GM21526 (cell line): ENCODE data around the gene DNAJB11.
"Not testable (repeated sequence)": the region's sequence is repeated elsewhere in the genome, so short reads cannot be mapped to it uniquely, and the experiment has no call there.

Source experiments
- ATAC-seq: cut with Tn5 transposase; IDR thresholded peaks from one replicate; pipeline ENCODE4 v1.9.1; 2021; ENCODE audit warnings: moderate library complexity; ENCODE audit not compliant: unreplicated experiment, low FRiP score

Gene DNAJB11

DNA sequence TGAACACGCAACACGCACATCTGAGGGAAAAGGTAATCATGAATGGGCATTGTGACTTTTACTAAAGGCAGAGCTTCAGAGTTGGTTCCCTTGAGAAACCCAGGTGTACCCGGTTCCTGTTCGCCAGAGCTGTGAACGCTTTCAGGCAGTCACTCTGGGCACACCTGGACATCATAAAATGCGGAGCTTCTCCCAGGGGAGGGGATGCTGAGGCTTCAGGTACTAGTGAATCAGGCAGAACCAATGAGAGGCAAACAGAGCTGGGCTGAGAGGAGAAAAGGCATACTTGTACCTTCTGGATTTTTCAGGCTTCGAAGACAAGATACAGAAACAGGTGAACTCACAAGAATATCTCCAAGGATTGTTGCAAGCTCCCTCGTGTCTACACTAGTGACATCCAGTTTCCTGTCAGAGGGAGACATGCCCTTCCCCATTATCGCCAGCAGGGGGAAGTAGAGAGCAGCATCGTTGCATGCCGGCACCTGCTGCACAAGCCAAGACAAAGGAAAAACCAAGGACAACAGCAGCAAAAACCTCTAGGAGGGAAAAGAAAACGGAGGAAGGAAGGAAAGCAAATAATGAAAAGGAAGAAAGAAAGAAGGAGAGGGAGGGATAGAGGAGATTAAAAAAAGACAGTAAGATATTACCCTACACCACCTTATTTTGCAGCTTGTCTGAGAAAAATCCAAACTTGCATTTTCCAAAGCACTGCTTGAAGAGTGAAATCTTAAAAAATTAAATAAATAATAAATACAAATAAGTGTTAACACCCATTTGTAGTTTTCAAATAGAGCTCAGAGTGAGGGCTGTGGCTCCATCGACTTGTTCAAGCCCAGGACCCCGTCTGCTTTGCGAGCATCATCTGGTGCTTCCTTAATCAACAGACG, 44.3 kb downstream of the DNAJB11 start:
- ATAC-seq, result peak; percentile 65

DNA sequence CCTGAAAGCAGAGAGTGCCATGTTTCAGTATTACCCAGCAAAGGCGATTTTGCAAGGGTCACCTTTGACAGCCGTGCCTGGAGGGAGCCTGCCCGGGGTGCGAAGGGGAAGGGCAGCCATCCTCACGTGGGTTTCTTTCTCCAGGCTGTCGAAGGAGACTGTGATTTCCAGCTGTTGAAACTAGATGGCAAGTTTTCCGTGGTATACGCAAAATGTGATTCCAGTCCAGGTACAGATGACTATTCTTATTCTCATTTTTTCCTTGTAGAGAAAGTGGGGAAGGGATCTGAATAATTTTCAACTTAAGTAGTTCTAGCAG, 45.7 kb downstream of the DNAJB11 start:
- no peak for ATAC-seq

DNA sequence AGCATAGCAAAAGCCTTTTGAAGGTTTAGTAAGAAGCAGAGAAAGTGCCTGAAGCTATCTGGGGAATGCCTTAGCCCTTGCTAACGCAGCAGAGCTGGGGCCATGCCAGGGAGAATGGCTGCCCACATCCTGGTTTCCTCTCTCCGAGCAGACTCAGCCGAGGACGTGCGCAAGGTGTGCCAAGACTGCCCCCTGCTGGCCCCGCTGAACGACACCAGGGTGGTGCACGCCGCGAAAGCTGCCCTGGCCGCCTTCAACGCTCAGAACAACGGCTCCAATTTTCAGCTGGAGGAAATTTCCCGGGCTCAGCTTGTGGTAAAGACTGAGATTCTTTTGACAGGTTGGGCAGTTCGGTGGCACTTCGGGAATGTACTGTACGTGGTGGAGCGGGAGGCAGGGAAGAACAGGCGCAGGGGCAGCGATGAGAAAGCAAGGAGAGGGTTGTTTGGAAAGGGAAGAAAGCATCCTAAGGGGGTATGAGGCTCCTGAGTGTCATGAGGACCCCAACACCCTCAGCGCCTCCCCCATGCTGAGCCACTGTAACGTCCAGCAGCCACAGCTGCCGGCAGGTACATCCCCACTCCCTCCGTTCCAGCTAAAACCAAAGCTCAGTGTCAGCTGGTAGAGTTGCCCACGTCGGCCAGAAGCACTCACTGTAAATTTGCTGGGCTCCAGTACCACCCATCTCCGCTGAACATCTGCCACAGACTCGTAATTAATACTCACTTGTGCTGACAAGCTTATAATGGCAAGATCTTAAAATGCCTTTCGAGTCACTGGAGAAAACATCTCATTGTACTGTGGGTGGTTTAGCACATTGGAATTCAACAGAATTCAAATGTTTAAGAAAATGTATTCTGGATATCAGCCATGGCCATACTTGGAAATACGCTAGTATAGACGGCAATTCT, 46.8 kb downstream of the DNAJB11 start:
- ATAC-seq, result peak; percentile 80

DNA sequence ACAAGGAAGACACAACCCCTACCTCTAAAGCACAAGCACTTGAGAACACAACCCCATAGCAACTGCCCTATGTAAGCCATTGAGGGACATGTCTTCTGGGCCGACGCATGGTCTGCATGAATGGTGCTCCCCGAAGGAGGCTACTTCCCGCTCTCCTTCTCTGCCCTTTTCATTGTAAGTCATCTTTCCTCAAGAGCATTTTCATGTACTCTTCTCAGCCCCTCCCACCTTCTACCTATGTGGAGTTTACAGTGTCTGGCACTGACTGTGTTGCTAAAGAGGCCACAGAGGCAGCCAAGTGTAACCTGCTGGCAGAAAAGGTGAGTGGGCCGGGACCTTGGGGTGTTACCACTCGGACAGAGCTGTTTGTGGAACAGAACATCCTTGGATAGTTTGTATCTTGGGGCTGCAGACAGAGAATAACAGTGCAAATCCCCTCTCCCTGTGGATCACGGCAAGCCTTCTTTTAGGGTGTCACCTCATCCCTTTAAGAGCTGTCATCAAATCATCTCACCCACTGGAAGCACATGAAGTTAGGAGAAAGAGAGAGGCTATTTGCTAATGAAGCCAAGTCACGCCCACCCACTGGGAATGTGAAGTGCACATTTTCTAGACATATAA, 47.9 kb downstream of the DNAJB11 start:
- no peak for ATAC-seq

DNA sequence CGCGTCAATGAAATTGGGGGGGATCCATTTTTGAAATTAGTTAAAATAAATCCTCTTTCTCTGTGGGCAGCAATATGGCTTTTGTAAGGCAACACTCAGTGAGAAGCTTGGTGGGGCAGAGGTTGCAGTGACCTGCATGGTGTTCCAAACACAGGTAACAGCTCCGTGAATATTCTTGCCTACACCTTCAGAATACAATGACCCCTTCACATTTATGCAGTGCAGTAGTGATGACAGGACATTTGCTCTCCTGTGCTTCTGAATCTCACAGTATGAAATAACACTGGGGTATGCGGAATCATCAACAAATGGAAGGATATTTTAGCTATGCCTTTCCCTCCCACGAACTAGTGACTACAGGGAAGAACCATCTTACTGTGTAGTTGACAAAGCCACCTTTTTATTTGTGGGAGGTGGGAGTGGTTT, 49.3 kb downstream of the DNAJB11 start:
- no peak for ATAC-seq

DNA sequence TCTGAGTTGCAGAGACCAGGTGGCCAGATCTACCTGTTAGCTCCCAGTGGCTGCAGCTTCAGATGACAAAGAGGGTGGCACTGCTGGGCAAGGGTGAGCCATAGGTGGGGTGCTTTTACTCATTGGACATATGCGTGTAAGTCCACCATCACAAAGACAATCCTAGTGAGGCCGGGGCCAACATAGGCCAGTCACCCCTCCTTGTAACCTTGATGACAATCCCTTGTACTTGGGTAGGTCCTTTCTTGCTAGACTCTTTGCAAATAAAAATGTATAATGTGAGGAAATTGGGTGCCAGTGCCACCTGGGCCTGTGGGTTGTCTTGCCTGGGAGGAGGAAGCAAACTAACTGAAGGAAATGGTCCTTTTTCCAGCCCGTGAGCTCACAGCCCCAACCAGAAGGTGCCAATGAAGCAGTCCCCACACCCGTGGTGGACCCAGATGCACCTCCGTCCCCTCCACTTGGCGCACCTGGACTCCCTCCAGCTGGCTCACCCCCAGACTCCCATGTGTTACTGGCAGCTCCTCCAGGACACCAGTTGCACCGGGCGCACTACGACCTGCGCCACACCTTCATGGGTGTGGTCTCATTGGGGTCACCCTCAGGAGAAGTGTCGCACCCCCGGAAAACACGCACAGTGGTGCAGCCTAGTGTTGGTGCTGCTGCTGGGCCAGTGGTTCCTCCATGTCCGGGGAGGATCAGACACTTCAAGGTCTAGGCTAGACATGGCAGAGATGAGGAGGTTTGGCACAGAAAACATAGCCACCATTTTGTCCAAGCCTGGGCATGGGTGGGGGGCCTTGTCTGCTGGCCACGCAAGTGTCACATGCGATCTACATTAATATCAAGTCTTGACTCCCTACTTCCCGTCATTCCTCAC, 49.9 kb downstream of the DNAJB11 start:
- no peak for ATAC-seq

DNA sequence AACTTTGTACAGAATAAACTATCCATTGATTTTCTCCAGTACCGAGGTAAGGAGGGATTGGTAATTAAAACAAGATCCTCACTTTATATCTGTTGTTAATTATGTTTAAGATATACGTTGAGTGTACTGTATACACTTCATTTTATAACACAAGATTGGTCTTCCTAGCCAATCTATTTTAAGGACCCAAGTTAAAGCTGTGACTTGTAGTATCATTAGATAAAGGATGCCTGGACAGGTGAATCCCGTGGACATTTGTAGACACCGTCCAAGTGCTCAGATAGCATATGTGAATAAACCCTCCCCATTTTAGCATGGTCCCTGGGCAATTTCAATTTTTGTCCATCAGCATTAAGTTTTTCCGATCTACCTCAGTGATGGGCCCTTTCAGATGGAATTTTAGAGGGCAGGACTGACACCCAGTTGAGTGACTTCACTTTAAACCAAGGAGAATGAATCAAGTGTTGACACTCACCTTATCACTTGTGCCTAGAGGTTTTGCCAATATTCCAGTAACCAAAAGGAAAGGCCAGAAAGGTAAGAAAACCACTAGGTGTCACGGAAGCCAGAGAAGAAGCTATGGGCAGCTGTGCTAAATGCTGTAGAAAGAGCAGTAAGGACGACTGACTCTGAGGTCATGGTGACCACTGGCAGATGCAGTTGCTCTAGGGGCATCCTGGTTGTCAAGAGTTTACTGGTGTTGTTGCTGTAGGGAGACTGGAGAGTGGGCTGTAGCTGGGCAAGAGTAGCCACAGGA, 51.6 kb downstream of the DNAJB11 start:
- no peak for ATAC-seq

DNA sequence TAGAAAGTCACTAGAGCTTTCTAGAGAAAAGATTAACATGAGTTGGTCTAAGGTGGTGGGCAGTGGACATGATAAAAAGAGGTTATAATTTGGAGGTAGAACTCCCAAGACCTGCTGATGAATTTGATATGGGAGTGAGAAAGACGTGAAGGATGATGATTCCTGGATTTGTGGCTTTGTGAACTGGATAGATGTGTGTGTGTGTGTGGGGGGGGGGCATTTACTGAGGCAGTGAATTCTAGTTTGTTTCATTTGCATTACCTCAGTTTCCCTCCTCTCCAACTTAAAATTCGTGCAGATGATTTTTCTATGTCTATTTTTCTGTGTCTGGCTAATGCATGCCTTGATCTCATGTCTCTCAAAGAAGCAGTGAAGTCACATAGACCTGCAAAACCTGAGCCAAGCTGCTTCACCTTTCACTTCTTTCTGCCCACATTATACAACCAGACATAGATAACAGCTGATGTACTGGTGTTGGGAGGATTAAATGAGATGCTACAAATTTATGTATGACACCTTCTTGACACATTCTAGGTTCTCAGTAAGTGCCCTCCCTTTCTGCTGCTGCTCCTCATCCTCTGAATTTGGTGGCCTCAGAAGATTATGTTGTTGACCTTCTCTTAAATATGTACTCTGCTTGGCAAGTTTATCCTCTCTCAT, 52.3 kb downstream of the DNAJB11 start:
- no peak for ATAC-seq

DNA sequence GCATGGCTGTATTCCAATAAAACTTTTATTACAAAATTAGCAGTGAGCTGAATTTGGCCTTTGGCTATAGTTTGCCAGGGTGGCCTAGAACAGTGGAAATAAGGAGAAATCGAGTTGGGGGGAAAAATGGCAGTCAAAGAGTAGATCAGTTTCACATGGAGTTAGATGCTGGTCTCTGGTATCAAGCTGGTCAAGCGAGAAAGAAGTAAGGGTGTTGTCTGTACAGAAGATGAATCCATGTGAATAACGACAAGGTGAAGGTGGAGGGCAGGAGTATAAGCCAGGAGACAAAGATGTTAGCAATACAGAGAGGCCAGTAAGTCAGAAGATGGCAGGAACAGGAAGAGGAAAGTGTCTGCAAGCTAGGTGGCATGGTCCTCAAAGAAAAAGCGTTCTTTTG, 54.1 kb downstream of the DNAJB11 start:
- ATAC-seq, result no peak

DNA sequence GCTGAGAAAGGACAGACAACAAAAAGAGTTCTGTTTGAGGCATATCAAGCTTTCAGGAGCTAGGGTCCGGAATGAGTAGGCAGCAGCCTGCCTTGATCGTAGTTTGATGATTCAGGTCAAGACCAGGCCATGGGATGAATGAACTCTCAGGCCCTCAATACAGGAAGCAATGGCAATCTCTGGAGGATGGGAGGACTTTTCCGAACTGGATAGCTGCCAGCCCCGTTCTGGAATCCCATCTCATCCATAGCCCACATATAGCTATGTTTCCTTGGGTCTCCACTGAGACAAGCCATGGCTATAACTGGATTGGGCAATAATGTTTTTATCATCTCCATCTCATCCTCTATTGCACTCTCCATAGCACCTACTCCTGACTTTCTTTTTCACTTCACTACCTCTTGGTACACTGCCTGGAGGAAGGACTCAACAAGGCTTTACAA, 55.1 kb downstream of the DNAJB11 start:
- no peak for ATAC-seq

DNA sequence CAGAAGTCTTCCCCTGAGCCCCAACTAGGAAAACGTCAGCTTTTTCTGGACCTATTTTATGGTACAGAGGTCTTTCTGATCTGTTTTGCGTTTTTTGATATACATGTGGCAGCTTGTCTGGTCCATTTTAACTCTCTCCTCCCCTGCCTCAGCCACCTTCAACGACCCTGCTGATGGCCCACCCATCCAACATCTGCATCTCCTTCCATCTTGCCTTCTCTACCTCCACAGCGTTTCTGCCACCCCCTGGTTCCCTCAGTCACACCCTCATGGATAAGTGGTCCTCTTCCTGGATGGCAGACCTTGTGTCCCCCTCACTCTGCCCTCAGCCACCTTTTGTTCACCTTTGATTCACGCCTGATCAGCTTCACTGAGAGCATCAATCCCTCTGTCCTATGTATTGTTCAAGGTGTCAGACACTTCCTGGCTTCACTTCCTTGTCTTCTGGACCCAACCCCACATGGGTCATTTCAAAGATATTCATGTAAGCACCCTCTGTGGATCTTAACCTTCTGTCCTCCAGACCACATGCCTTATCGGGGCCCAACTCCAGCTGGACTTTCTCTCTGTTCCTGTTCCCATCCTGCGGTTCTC, 55.8 kb downstream of the DNAJB11 start:
- no peak for ATAC-seq

DNA sequence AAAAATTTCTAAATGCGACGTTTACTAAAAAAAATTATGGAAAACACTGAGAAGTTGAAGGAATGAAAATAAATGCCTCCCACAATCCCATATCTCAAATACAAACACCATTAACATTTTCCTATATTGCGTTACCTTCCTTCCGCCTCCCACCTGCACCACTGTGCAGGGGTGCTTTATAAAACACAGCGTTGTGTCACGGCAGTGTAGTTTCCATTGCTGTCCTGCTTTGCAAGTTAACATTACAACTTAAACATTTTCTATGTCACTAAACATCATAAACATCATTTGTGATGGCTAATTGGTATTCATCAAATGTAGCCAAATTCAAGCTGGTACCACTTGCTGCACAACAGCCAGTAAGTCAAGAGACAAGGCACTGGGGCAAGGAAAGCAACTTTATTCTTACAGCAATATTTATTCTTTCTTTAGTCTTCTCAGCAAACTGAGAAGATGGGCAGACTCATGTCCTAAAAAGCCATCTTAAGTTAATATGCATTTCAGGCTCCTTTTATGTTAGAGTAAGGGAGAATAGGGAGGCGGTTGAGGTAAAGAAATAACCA, 57.4 kb downstream of the DNAJB11 start:
- no peak for ATAC-seq

DNA sequence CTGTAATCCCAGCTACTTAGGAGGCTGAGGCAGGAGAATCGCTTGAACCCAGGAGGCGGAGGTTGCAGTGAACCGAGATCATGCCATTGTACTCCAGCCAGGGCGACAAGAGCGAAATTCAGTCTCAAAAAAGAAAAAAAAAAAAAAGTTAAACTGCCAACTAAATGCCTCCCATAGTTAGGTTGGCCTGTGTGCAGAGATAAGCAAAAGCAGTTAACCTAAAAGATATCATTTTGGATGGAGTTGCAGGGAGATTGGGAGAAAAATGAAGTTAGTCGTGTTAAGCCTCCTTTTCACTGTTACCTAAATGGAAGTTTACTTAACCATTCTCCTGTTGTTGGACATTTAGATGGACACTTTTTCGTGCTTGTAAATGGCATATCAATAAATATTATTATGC, 58.2 kb downstream of the DNAJB11 start:
- no peak for ATAC-seq

DNA sequence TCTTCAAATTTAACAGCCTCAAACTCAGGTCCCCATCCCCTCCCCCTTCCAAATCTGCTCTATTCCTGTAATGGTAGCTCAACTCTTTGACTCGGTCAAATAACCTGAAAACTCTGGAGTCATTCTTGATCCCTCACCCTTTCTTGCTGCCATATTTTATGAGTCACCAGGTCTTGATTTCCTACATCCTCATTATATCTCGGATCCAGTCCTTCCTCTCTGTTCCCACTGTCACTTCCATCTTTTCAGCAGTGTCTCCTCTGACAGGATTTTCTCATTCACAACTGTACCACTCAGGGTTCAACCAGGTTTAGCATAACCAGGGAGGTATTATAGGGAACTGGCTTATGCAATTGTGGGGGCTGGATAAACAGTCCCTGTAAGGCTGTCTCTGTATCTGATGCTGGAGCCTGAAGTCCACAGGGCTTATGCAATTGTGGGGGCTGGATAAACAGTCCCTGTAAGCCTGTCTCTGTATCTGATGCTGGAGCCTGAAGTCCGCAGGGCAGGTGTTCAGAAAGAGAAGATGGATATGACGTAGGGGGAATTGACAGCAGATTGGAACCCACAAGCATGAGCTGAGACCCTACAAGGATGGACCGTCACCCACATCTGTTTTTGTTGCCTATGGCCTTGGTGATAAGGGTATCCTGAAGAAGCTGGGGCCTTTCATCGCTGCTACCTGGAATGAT, 60.6 kb downstream of the DNAJB11 start:
- ATAC-seq, result no peak

DNA sequence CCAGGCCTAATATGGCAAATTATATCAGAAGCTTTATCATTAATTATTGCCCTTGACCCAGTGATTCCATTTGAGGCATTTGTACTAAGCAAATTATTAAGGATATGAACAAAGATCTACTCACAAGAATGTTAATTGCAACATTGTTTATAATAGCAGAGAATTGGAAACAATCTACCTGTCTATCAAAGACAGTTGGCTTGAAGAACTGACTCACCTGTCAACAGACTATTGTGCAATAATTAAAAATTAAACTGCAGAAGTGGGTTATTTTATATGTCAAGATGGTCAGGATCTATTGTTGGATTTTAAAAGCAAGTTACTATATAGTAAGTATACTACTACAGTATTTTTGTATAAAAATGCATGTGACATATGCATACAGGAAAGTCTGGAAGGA, 63.0 kb downstream of the DNAJB11 start:
- no peak for ATAC-seq

DNA sequence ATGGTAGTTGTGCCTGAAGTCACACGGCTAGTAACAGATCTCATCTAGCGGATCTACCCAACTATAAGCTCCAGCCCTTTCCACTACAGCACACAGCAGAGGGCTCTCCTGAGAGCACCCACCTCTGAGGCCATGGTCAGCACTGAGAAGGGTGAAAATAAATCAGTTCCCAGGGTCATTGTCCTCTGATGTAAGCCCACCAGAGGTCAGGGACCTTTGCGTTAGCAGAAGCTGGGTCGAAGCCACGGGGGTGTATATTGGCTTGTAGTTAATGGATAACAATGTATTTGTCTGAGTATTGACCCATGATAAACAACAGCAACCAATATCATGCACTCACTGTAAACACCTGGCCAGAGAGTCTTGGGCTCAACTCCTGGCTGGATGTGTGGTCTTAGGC, 63.7 kb downstream of the DNAJB11 start:
- ATAC-seq, result not testable (repeated sequence)
